Parathyroid adenoma (tissue), 2 donors: ENCODE results near the gene PANX1.

Experiments used
- H2AFZ ChIP-seq: fragments of 300-600 bp; sonication (generic); one replicate; pipeline ENCODE4 v1.7.0; 2017; ENCODE audit warnings: antibody characterized with exemption, mild to moderate bottlenecking
- H3K27ac ChIP-seq: fragments of 300-600 bp; sonication (generic); one replicate; pipeline ENCODE4 v1.7.0; 2017
- H3K27me3 ChIP-seq: fragments of 300-600 bp; sonication (generic); one replicate; pipeline ENCODE4 v1.7.0; 2017; ENCODE audit warnings: low read length; ENCODE audit not compliant: control insufficient read depth, insufficient read depth
- H3K36me3 ChIP-seq: fragments of 300-600 bp; sonication (generic); one replicate; pipeline ENCODE4 v1.7.0; 2017; ENCODE audit warnings: low read length; ENCODE audit not compliant: control insufficient read depth, insufficient read depth
- H3K4me1 ChIP-seq: fragments of 300-600 bp; sonication (generic); one replicate; pipeline ENCODE4 v1.7.0; 2017; ENCODE audit warnings: control low read depth
- H3K4me2 ChIP-seq: fragments of 300-600 bp; sonication (generic); one replicate; pipeline ENCODE4 v1.7.0; 2017; ENCODE audit warnings: low read length
- H3K4me3 ChIP-seq: fragments of 300-600 bp; sonication (generic); one replicate; pipeline ENCODE4 v1.7.0; 2017; ENCODE audit warnings: low read depth, low read length
- H3K79me2 ChIP-seq: fragments of 300-600 bp; sonication (generic); one replicate; pipeline ENCODE4 v1.7.0; 2017; ENCODE audit warnings: control low read depth
- H3K9ac ChIP-seq: fragments of 300-600 bp; sonication (generic); one replicate; pipeline ENCODE4 v1.7.0; 2017; ENCODE audit warnings: mild to moderate bottlenecking
- H3K9me3 ChIP-seq: fragments of 300-600 bp; sonication (generic); one replicate; pipeline ENCODE4 v1.7.0; 2017; ENCODE audit warnings: low read length; ENCODE audit not compliant: control insufficient read depth
- TF ChIP-seq, protein P1 (sequence below): fragments of 300-600 bp; sonication (generic); IDR thresholded peaks from one replicate; pipeline ENCODE4 v1.7.0; 2017; ENCODE audit warnings: antibody characterized with exemption, mild to moderate bottlenecking
- donor health status: primary hyperparathyroidism.

Gene PANX1

DNA sequence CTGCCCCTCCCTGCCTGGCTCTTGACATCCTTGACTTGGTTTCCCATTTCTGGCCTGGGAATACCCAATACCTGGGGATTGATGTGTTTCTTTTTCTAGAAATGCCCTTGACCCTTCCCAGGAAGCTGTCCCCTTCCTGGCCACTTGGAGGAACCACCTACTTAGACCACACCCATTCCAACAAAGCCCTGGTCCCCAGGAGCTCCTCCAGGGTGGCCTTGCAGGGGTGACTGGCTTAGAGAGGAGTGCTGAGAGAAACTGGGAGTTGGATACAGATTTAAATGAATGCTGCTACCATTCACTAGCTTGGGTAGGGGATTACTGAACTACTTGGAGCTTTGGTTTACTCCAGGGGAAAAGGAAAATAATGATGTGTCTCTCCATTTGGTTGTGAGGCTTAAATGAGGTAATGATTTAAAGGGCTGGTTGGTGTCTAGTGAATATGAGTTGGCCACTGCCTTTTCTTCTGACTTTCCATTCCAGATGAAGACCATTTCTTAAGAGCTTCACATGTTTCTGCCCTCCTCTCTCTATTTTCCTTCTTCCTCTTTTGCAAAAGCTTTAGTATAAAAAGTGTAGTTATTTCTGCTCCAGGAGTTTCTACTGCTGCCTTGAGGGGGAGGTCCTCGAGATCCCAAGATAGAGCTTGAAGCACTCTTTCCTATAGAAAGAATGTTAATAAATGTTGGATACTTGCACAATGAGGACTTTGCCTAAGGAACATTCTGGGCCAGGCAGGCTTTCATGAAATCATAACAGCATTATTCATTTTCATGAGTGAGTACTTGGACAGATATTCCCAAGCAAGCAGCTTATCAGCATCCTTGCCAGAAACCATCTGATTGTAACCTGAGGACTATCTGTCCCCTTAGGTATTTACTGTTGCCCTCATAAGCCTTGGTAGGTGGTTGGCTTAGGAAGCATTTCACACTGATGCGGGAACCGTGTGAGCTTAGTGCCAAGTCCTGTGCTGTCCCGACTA is 22.4 kb downstream of the PANX1 start:
- H3K79me2 ChIP-seq: no peaks in the 10 kb centered on the region
- no peak overlapping the region for H3K4me2 ChIP-seq
- no peak overlapping the region for H3K4me3 ChIP-seq
- peaks cover 4% of the 10 kb centered on the region for H3K4me1 ChIP-seq
- no peaks in the 10 kb centered on the region for H3K9me3 ChIP-seq
- H3K36me3 ChIP-seq: no peaks in the 10 kb centered on the region
- no peaks in the 10 kb centered on the region for H3K27me3 ChIP-seq
- H2AFZ ChIP-seq: no peak overlapping the region
- no peak overlapping the region for H3K9ac ChIP-seq
- no peak overlapping the region for H3K27ac ChIP-seq
- TF ChIP-seq, protein P1, sequence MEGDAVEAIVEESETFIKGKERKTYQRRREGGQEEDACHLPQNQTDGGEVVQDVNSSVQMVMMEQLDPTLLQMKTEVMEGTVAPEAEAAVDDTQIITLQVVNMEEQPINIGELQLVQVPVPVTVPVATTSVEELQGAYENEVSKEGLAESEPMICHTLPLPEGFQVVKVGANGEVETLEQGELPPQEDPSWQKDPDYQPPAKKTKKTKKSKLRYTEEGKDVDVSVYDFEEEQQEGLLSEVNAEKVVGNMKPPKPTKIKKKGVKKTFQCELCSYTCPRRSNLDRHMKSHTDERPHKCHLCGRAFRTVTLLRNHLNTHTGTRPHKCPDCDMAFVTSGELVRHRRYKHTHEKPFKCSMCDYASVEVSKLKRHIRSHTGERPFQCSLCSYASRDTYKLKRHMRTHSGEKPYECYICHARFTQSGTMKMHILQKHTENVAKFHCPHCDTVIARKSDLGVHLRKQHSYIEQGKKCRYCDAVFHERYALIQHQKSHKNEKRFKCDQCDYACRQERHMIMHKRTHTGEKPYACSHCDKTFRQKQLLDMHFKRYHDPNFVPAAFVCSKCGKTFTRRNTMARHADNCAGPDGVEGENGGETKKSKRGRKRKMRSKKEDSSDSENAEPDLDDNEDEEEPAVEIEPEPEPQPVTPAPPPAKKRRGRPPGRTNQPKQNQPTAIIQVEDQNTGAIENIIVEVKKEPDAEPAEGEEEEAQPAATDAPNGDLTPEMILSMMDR: no peak

DNA sequence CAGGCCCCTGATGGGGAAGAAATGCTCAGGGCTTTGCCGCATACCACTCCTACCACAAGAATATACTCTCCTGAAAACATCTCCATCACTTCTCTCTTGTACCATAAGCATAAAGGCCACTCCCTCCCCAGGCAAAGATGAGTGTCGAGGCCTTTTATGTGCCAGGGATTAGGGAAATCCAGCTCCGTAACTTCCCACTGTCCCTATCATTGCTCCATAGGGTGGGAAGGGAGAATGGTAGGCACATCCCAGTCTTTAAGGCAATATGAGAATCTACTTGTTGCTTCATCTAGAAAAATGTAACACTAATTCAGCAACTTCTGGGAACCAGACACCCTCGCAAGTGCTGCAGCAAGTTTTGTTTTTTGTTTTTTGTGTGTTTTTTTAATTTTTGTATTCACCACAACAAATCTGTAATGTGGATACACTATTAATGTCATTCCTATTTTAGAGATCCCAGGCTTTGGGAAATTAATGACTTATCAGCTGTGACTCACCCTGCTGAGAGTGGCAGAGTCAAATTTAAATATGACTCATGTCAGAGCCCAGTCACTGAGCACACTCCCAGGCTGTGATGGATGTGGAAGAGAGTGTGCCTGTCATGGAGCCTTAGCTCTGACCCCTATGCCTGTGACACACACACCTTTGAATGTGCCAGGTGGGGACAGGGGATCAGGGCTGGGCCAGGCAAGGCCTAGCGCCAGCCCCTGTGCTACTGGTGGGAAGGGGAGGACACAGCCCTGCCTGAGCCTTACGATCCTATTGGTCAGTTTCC is 23.4 kb downstream of the PANX1 start:
- H2AFZ ChIP-seq: no peak overlapping the region
- H3K4me1 ChIP-seq: no peaks in the 10 kb centered on the region
- TF ChIP-seq, protein P1: no peak
- H3K27ac ChIP-seq: no peak overlapping the region
- no peaks in the 10 kb centered on the region for H3K27me3 ChIP-seq
- no peak overlapping the region for H3K4me2 ChIP-seq
- H3K4me3 ChIP-seq: no peak overlapping the region
- H3K9me3 ChIP-seq: no peaks in the 10 kb centered on the region
- H3K9ac ChIP-seq: no peak overlapping the region
- H3K36me3 ChIP-seq: no peaks in the 10 kb centered on the region
- H3K79me2 ChIP-seq: no peaks in the 10 kb centered on the region

DNA sequence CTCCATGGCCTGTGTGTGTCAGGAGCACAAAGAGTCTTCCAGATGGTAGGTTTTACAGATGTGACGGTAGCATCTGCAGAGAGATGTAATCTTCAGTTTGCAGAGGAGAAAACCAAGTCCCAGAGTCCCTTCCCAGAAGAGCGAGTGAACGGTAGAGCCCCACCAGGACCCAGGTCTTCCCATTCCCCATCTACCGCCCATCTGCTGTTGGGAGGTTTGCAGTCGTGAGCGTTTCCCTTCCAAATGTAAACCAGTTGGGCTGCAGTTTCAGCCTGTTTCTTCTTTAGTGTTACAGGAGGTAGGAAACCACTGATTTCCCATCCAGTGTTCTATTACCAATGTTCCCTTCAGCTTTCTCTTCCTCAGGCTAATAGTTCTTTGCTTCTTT is 24.0 kb downstream of the PANX1 start:
- H3K4me3 ChIP-seq: no peak overlapping the region

DNA sequence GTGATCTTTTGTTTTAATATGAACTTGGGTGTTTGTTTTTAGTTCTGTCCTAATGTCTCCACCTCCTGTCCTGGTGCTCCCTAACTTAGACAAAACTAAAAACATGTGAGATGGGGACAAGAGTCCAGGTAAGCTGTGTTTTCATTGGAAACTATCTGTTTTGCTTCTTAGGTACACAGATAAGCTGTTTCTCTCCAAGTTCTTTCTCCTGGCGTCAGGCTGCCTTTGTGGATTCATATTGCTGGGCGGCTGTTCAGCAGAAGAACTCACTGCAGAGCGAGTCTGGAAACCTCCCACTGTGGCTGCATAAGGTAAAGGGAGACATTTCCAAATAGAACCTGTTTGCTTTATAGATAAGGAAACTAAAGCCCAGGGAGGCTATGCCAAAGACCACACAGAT is 24.7 kb downstream of the PANX1 start:
- Histone ChIP-seq H3K36me3 (no peaks in the 10 kb centered on the region), H3K27ac (no peak overlapping the region), H3K4me1 (no peaks in the 10 kb centered on the region), H3K4me3 (no peak overlapping the region), H2AFZ (no peak overlapping the region), H3K27me3 (no peaks in the 10 kb centered on the region), H3K9me3 (no peaks in the 10 kb centered on the region), H3K4me2 (no peak overlapping the region), H3K9ac (no peak overlapping the region), H3K79me2 (no peaks in the 10 kb centered on the region)
- TF ChIP-seq, protein P1: no peak

More for the DNA sequence above, 24.0 kb downstream of the PANX1 start:
- H3K36me3 ChIP-seq: no peaks in the 10 kb centered on the region
- H3K4me2 ChIP-seq: no peak overlapping the region
- H3K79me2 ChIP-seq: no peaks in the 10 kb centered on the region
- H3K4me1 ChIP-seq: no peaks in the 10 kb centered on the region
- no peaks in the 10 kb centered on the region for H3K9me3 ChIP-seq
- no peak overlapping the region for H2AFZ ChIP-seq
- TF ChIP-seq, protein P1: no peak
- H3K27me3 ChIP-seq: no peaks in the 10 kb centered on the region
- no peak overlapping the region for H3K9ac ChIP-seq
- H3K27ac ChIP-seq: no peak overlapping the region
